Stimulated activated CD8-positive, alpha-beta memory T cell treated with anti-CD3 and anti-CD28 coated beads, Interleukin-12 subunit alpha, Interleukin-12 subunit beta, amount 100 ng/mL, for 4 hours (primary cell): ENCODE measurements around the gene SPEN.
A peak's percentile ranks its signal among the peaks of the same experiment; 100 is the strongest.
"Not testable (repeated sequence)": the region's sequence is repeated elsewhere in the genome, so short reads cannot be mapped to it uniquely, and the experiment has no call there.

Experiments used
- DNase-seq: peaks from one replicate; pipeline ENCODE4 v3.0.0-alpha.2; 2020; ENCODE audit warnings: low read depth

Gene SPEN

DNA sequence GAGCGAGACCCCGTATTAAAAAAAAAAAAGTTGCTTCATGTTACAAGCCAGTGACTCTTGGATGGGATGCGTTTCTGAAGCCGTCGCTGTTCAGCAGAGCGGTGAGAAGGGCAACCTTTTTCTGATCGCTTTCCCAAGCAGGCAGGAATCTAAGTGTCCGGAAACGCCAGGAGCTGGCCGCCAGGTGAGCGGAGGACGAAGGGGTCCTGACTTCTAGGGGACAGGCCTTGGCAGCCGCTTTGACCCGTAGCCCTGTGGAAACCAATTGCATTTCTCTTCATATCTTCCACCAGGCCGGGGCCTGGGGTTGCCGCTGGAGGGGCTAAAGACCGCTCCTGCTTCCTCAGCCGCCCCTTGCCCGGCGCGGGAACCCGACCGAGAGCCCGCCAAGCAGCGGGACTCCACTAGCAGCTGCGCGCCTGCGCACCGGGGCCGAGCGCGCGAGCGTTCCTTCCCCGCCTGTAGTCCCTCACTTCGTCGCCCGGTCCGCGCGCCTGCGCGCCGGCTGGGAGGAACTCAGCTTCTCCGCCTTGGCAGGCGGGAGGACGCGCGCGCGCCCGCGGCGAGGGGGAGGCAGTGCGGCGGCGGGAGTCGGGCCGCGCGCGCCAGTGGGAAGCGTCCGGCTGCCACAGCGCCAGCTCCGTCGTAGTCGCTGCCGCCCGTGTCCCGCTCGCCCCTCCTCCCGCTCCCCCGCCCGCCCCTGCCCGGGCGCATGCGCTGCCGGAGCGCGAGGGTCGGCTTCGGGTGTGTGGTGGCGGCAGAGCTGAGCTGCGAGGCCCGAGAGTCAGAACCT, at the start of gene SPEN:
Gene SPEN (plus strand): TSS at position 608 of the 793 bp plus-strand sequence. CDS start 361 bp downstream, outside the sequence.
- peak; percentile 99 for DNase-seq

- no peak for DNase-seq
Observed at GRCh38 chr1:15799004-15799867, 48.3 kb upstream of the SPEN start.

DNA sequence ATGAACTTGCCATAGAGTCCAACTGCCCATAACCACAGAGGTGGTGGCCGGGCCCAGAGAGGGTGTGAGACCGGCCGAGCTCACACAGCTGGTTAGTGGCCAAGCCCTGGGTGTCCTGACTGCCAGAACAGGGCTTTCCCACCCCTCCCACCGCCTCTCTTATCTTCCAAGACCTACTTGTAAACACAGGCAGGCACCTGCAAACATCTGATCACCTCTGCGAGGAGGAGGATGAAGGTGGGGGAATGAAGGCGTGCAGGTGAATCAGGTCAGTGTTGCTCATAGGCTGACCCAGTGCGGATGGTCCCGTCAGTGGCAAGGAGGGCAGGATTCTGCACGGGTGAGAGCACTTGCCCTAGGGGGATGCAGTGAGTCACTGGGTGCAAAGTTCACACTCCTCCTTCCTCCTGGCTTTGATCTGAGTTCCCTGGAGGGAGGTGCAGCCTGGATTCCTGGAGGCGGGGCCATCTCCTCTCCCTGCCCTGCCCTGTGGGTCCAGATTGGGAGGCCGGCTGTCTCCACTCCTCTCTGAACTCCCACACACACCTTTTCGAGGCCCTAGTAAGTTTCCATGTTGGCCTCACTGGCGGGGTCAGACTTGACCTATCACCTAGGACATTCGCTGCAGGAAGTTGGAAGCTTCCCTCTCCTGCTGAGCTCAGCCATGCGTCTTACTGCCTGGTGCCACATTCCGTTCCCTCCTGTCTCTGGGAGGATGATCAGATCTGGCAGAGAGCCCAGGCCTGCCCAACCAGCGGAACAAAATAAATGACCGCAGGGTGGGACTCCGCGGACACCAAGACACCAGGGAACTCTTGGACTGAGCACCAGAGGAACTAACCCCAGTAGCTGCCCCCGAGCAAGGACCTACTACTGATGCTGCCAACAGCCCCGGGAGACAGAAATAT, 47.3 kb upstream of the SPEN start:
- DNase-seq = no peak

- DNase-seq = no peak
Observed at GRCh38 chr1:15802234-15802965, 45.1 kb upstream of the SPEN start.

- DNase-seq = no peak
Observed at GRCh38 chr1:15803380-15803779, 44.1 kb upstream of the SPEN start.

DNA sequence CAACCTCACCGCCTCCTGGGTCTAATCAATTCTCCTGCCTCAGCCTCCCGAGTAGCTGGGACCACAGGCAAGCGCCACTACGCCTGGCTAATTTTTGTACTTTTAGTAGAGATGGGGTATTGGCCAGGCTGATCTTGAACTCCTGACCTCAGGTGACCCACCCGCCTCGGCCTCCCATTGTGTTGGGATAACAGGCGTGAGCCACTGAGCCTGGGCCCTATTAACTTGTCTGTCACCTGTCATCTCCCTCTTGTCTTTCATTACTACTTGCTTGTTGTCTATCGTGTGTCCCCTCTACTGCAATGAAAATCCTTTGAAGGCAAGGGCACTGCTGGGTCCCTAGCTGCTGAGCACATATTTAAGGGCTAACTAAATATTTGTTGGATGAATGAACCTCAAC, 43.4 kb upstream of the SPEN start:
- no peak for DNase-seq

GRCh38 chr1:15807121-15807520, 40.4 kb upstream of the SPEN start:
- no peak for DNase-seq

DNA sequence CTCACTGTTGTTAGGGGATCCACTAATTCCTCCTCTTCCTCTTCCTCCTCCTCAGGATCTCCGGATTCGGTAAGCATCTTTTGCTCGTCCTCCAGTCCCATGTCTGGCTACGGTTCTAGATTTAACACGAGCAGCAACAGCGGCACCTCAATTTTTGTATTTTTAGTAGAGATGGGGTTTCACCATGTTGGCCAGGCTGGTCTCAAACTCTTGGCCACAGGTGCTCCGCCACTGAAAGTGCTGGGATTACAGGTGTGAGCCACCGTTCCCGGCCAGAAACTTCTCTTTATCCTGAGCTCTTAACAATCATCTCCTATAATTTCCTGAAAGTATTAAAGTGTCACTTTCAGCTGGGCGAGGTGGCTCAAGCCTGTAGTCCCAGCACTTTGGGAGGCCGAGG, 40.0 kb upstream of the SPEN start, which contains the start of gene UQCRHL:
Gene UQCRHL (minus strand): TSS at position 101 of the 400 bp plus-strand sequence. CDS start 0 bp downstream, at position 101.
- DNase-seq = not testable (repeated sequence)

- no peak for DNase-seq
Observed at GRCh38 chr1:15808955-15809354, 38.6 kb upstream of the SPEN start.

DNA sequence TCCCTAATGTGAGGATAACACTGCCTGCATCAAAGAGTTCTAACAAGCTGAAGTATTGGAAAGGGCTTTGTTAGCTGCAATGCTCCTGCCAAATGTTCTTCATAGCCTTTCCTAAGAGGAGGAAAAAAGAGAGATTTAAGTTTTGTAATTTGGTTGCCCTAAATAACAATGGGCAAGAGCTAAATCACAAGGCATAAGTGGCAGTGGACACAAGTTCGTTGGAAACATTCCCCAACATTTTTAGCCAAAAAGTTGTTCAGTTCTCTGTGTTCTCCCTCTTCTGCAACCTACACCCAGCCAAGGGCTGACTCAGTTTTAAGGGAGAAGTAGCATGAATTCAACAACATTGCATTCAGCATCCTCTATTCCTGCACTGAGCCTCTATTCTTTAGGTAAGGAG, 37.4 kb upstream of the SPEN start:
- no peak for DNase-seq

- DNase-seq = no peak
Observed at GRCh38 chr1:15816674-15817073, 30.8 kb upstream of the SPEN start.

- DNase-seq = no peak
Observed at GRCh38 chr1:15820478-15820877, 27.0 kb upstream of the SPEN start.

- no peak for DNase-seq
Observed at GRCh38 chr1:15825800-15826199, 21.7 kb upstream of the SPEN start.

DNA sequence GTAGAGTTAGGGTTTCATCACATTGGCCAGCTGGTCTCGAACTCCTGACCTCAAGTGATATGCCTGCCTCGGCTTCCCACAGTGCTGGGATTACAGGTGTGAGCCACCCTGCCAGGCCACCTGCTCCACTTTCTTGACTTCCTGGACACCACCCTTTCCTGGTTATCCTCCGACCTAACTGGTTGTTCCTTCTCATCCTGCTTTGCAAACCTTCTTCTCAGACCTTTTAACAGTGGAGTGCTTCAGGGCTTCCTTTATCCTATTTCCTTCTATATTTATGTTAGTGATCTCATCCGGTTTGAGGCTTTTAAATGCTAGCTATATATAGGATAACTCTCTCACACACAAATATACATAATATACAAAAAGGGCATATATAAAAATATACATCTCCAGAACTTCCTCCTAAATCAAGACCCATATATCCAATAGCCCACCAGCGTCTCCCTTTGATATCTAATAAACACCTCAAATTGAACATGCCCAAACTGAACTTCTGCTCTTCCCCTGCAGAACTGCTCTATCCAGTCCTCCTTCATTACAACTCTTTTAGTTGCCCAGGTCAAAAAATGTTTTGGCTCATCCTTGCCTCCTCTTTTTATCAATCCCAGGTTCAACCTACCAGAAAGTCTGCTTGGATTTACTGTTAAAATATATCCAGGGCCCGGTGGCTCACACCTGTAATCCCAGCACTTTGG, 20.5 kb upstream of the SPEN start:
- no peak for DNase-seq

DNA sequence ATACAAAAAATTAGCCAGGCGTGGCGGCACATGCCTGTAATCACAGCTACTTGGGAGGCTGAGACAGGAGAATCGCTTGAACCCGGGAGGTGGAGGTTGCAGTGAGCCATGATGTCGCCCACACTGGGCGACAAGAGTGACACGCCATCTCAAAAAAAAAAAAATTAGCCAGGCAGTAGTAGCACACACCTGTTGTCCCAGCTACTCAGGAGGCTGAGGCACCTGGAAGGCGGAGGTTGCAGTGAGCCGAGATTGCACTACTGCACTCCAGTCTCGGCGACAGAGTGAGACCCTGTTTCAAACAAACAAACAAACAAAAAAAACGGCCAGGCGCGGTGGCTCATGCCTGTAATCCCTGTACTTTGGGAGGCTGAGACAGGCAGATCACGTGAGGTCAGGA, 19.9 kb upstream of the SPEN start:
- not testable (repeated sequence) for DNase-seq

DNA sequence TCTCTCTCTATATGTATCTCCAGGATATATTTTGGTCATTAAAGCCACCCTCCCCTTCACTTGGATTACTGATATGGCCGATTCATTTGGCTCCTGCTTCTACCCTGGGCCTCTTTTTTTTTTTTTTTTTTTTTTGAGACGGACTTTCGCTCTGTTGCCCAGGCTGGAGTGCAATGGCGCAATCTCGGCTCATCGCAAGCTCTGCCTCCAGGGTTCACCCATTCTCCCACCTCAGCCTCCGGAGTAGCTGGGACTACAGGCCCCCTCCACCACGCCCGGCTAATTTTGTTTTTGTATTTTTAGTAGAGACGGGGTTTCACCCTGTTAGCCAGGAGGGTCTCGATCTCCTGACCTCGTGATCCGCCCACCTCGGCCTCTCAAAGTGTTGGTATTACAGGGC, 18.6 kb upstream of the SPEN start:
- not testable (repeated sequence) for DNase-seq

DNA sequence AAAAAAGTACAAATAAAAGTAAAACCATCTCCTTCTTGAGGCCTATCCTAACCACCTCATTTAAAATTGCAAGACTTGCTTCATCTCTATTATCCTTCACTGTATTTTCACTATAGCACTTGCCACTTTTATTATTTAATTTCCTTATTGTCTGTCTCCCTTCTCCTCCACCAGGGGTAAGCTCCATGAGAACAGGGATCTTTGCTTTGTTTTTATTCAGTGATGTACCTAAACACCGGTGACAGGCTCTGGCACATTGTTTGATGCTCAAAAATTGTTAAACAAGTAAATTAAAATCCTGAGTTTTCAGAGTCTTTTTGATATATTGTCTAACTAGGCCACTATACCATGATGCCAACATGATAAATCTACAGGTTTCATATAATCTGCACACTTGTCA, 17.2 kb upstream of the SPEN start:
- DNase-seq = no peak

DNA sequence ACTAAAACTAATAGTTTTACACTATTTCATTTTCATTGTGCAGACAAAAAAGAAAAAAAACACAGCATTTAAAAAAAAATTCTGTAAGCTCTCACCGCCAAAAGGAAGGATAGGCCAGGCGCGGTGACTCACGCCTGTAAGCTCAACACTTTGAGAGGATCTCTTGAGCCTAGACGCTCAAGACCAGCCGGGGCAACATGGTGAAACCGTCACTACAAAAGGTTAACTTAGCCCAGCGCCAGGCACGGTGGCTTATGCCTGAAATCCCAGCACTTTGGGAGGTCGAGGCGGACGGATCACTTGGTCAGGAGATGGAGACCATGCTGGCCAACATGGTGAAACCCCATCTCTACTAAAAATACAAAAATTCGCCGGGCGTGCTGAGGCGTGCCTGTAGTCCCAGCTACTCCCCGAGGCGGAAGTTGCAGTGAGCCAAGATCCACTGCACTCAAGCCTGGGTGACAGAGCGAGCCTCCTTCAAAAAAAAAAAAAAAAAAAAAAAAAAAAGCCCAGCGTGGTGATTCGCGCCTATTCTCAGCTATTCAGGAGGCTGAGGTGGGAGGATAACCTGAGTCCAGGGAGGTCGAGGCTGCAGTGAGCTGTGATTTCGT, 14.3 kb upstream of the SPEN start:
- peak; percentile 9 for DNase-seq

- no peak for DNase-seq
Observed at GRCh38 chr1:15833842-15834405, 13.6 kb upstream of the SPEN start.
